NCI-H510A treated with DMSO at 0.1 percent for 48 hours (cell line): ENCODE measurements around the gene AACS.
A peak's percentile ranks its signal among the peaks of the same experiment; 100 is the strongest.

ENCODE experiments used
- DNase-seq: peaks from one replicate; lab custom pipeline; 2025; lab: John Stamatoyannopoulos, UW

Gene AACS

DNA sequence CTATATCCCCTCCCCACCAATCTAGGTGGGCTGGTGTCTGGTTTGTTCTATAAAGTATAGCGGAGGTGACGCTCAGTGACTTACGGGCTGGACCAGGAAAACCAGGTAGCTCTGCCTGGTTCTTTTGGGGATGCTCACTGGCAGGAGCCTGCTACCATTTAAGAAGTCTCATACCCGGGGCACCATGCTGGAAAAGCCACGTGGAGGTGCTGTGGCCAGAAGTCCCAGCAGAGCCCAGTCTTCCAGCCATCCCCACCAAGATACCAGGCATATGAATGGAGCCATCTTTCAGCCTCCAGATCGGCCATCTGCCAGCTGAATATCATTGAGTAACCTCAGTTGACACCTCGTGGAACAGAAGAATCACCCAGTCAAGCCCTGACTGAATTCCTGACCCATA is 87.2 kb downstream of the AACS start:
- no peak for DNase-seq

DNA sequence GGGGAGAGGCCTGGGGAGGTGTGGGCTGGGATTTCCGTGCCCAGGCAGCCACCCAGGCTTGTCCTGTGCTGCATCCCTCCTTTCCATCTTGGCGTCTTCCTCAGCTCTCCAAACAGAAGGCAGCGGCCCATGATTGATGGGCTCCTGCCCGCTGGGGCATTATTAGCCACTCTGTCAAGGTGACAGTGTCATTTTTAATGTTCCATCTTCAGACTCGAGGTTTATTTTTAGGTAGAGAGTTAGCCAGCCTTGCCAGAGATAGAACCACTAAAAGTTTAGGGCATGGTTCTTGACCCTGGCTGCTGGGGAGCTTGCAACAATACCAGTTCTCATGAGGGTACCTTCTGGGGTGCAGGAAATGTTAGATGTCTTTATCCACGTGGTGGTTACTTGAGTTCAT is 90.1 kb downstream of the AACS start:
- DNase-seq: no peak

DNA sequence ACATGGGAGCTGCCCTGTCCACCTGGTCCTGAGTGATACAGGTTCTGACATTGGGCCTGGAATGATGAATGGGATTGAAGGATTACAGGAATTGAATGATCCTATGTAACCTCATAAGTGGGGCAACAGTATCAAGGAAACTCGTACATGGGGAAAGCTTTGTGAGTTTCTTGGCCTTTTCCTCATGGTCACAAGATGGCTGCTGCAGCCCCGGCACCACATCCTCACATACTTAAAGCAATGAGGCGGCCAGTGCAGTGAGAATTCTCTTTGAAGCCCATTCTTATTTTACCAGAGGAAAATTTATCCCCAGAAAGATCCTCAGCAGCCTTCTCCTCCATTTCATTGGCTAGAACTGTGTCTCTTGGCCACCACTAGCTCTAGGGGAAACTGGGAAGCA is 91.9 kb downstream of the AACS start:
- DNase-seq: no peak

DNA sequence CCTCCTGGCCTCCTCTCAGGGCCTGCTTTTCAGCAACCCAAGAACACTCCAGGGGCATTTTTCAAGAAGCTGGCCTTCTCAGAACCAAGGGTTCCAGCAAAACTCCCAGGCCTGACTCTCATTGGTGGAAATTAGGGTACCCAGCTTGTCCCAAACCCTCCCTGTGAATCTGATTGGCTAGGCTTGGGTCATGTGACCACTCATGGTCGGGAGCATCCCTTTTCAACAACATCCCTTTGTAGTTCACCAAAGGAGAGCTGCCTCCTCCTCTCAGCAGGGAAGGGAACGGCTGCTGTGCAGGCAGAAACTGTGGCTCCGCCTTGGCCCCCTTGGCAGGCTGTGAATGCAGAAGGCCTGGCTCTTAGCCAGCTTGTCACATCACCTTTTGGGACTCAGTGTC is 94.5 kb downstream of the AACS start:
- no peak for DNase-seq

GRCh38 chr12:125160281-125160955 is 95.2 kb downstream of the AACS start:
- DNase-seq: no peak

DNA sequence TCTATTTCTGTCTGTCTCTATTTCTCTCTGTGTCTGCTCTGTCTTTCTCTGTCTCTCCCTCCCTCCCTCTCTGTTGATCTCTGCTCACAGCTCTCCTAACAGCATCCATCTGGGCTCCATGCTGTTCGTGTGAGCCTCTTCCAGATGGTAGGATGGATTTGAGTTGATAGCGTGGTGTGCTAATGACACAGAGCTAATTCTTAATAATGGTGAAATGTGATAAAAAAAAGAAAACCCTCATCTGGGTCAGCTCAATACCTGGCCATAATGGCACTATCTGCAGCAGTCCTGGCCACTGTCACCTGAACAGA is 96.4 kb downstream of the AACS start:
- DNase-seq: no peak

DNA sequence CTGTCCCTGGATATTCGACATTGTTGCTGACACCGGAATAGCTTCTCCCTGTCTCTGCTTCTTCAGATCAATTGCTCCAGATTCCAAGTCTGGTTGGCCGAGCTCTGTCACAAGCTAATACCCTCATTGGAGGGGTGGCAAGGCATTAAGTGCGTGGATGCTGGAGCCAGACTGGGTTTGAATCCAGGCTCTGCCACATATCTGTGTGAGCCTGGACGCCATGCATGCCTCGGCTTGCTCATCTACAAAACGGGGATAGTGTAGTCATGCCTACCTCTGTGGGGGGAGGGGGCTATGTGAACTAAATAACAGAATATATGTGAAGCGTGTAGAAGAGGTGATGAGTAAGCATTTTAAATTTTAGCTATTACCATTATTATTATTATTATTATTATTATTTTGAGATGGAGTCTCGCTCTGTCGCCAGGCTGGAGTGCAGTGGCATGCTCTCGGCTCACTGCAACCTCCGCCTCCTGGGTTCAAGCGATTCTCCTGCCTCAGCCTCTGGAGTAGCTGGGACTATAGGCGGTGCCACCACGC is 97.3 kb downstream of the AACS start:
- DNase-seq: no peak

DNA sequence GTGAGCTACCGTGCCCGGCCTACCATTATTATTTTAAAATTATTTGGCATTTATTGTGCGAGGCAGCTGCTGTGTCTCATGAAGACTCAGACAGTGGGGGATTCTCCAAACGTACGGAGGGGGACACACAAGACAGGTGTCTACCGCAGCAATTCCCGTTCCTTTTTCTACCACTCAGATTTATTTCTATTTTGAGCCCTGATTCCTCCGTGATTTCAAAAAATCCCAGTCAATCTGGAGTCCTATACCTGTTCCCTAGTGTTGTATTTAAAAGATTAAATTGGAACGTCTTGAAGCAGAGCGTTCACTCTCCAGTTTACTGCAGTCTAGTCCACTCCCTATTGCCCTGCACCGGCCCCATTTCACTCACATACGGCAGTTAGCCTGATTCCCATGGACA is 97.9 kb downstream of the AACS start:
- DNase-seq: no peak

GRCh38 chr12:125164541-125164940 is 99.3 kb downstream of the AACS start:
- no peak for DNase-seq

- DNase-seq: no peak
Measured at GRCh38 chr12:125166041-125166440, 100.8 kb downstream of the AACS start.

GRCh38 chr12:125167658-125168057 is 102.4 kb downstream of the AACS start:
- no peak for DNase-seq

DNA sequence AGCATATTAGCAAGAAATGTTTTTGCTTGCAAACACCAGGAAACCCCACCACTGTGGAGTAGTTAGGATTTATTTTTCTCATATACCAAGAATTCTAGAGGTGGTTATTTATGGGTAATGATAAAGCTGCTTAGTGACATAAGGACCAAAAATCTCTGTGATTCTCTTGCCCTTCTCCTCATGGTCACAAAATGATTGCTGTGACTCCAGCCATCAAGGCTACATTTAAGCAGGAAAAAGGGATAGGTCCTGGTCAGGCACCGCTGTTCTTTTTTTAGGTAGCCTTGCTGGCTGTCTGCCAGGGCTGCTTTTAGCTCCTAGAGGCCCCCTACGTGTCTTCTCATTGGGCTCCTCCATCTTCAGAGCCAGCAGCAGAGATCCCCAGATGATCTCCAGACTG is 104.2 kb downstream of the AACS start:
- no peak for DNase-seq

- no peak for DNase-seq
Measured at GRCh38 chr12:125169870-125170269, 104.6 kb downstream of the AACS start.

- no peak for DNase-seq
Measured at GRCh38 chr12:125171267-125171666, 106.0 kb downstream of the AACS start.

- DNase-seq: no peak
Measured at GRCh38 chr12:125172231-125172850, 107.1 kb downstream of the AACS start.

- DNase-seq: no peak
Measured at GRCh38 chr12:125175576-125175975, 110.3 kb downstream of the AACS start.

- no peak for DNase-seq
Measured at GRCh38 chr12:125178222-125178621, 113.0 kb downstream of the AACS start.

DNA sequence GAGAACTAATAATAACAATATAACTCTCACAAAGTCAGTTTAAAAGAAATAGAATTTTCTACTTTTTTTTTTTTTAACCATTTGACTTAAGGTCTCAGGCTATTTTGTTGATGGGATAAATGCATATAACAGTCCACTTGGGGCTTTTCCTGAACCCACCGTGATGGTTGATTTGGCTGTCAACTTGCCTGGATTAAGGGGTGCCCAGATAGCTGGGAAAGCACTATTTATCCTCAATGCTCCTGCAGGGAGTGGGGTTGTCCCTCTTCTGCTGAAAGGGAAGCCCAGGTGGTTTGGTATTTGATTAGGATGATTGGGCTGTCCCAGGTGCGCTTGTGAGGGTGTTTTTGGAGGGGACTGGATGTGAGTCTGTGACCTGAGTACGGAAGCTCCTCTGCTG is 114.9 kb downstream of the AACS start:
- DNase-seq: no peak

DNA sequence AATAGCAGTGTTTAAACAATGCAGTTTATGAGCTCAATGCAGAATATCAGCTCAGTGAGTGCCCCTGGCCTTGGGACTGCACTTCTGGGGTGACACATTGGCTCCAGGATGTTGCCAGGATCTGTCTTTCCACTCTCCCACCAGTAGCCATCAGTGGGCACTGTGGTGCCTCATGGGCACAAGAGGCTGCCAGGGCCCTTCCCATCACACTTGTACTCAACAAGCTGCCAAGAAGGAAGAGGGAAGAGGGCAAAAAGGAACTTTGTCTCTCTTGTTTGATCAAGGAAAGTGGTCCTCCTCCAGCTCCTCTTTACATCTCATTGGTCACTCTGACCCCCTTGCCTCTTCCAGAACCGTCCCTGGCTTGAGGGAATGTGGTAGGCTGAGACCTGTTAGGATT is 115.9 kb downstream of the AACS start:
- no peak for DNase-seq

- peak; percentile 79 for DNase-seq
Measured at GRCh38 chr12:125183187-125184067, 118.2 kb downstream of the AACS start.

DNA sequence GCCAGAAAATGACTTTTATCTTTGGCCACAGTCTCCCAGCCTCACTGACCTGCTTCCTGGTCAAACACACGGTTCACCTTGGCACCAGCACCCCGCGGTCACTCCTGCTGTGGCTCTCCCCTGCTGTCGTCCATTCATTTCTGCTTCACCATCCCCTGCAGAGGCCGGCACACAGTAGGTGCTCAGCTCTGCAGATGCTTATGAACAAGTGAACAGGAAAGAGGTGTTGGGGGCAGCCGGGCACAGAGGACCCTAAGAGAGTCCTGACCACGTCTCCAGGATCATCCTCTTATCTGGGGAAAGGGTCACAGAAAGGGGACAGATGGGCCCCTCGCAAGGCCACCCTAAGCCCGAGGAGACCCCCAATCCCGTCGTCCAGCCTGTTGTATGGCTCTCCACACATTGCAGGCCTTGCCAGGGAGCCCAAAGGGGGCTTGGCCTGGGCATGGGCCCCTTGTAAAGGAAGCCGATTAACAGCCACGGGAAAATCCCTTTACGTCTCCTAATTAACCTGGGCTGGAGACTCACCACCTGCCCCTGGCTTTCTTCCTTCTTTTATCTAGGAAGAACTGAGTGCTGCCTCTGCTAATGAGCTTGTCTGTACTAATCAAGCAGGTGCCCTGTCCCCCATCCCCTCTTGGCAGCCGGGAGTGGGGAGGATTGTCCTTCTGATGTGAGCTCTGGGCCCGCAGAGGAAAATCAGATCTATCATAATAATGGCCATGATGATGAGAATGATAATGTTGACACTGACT is 119.2 kb downstream of the AACS start:
- DNase-seq: no peak

DNA sequence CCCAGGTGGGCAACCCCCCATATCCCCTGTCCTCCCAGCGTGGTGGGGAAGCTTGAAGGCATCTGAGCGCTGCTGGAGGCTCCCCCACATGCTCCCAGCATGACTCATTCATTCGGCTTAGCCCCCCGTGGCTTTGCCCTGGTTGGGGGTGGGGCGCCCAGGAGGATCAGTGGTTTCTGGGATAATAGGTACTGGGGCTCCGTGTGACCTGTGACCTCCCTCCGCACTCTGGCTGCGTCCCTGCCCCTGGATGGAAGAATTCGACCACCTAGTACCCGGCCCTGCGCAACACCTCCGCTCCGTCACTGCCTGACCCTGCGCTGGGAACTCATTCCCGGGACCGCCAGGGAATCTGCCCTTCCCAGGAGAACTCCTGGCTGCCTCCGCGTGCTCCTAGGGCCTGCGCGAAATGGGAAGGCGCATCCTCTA is 120.1 kb downstream of the AACS start:
- DNase-seq: no peak
